HepG2 (cell line): ENCODE measurements around the gene KCNMB2. TPM values are rescaled to one million over a fixed set of nuclear protein-coding genes. Genes with fewer than 3 reads are reported as not detected.

Experiments
- ATAC-seq: fragments of 200-7000 bp; cut with Tn5 transposase; 3 replicates; pipeline ENCODE4 v1.9.1; 2020; ENCODE audit warnings: mild to moderate bottlenecking, moderate library complexity
- BruUV-seq: library from RNA; stranded (reverse); fragments of 400-500 nt; replicated peaks from 2 replicates; lab custom pipeline; 2021; lab: Mats Ljungman, UMichigan
- CTCF ChIA-PET: fragments of 300-600 bp; formaldehyde crosslinking; extraction: SDS; loops from one replicate; lab custom pipeline; 2021; ENCODE audit warnings: low total read pairs, inconsistent platforms, low intra/inter-chr PET ratio; lab: Yijun Ruan, JAX
- POLR2A ChIA-PET: fragments of 350-600 bp; sonication (Branson Sonifier 250); formaldehyde crosslinking; loops from one replicate; lab custom pipeline; 2020; ENCODE audit warnings: antibody characterized with exemption, inconsistent platforms; lab: Yijun Ruan, JAX
- DNase-seq: peaks from one replicate; pipeline ENCODE4 v3.0.0-alpha.2; 2015; ENCODE audit warnings: low spot score
- FAIRE-seq: peaks from 3 replicates; lab custom pipeline; 2011; peaks lifted over from hg19 to GRCh38; lab: Jason Lieb, UNC
- H2AFZ ChIP-seq: one replicate; pipeline ENCODE4 v1.6.1; 2011; ENCODE audit warnings: low read length, inconsistent platforms
- H3K27ac ChIP-seq: fragments of 300-600 bp; 3 replicates; pipeline ENCODE4 v1.8.0; 2011; ENCODE audit warnings: mixed run types, mild to moderate bottlenecking, mixed read lengths, low read length, inconsistent platforms; ENCODE audit not compliant: insufficient read depth; ENCODE audit errors: extremely low read length
- H3K27me3 ChIP-seq, 2 experiments: fragments of 200-600 bp in 1 of 2; 2 replicates in 1 of 2; 3 replicates in 1 of 2; pipeline versions ENCODE4 v1.6.0 to v1.8.0; 2011; ENCODE audit warnings: low read length in 2 of 2, mild to moderate bottlenecking in 2 of 2, moderate library complexity in 2 of 2, inconsistent platforms in 1 of 2; ENCODE audit not compliant: insufficient read depth in 2 of 2, control insufficient read depth in 1 of 2
- H3K36me3 ChIP-seq, 2 experiments: fragments of 200-600 bp in 1 of 2; replicated peaks in 1 of 2; 2 replicates in 1 of 2; 3 replicates in 1 of 2; pipeline versions ENCODE4 v1.5.1 to v1.8.0; 2011; ENCODE audit warnings: low read length in 2 of 2, inconsistent platforms in 1 of 2; ENCODE audit not compliant: insufficient read depth in 2 of 2, control insufficient read depth in 1 of 2
- H3K4me1 ChIP-seq: 2 replicates; pipeline ENCODE4 v1.5.1; 2012; ENCODE audit warnings: low read length, inconsistent platforms; ENCODE audit not compliant: insufficient read depth
- H3K4me2 ChIP-seq: 2 replicates; pipeline ENCODE4 v1.6.0; 2011; ENCODE audit warnings: low read depth, low read length, inconsistent platforms
- H3K4me3 ChIP-seq, 3 experiments: fragments of 200-600 bp in 1 of 3; sonication (generic), shearing (Covaris generic) in 1 of 3; replicated peaks in 1 of 3; 2 replicates each; pipeline ENCODE4 v1.5.1; 2011 to 2016; ENCODE audit warnings: low read length in 3 of 3, inconsistent platforms in 2 of 3, low read depth in 2 of 3, mild to moderate bottlenecking in 2 of 3, control low read depth in 1 of 3, mixed read lengths in 1 of 3; ENCODE audit not compliant: insufficient read depth in 1 of 3
- H3K79me2 ChIP-seq: one replicate; pipeline ENCODE4 v1.6.1; 2011; ENCODE audit warnings: low read length, inconsistent platforms; ENCODE audit not compliant: insufficient read depth
- H3K9ac ChIP-seq: 2 replicates; pipeline ENCODE4 v1.6.0; 2011; ENCODE audit warnings: mild to moderate bottlenecking, low read depth, low read length, inconsistent platforms; ENCODE audit not compliant: insufficient read depth
- H3K9me3 ChIP-seq: 2 replicates; pipeline ENCODE4 v1.5.1; 2012; ENCODE audit warnings: mild to moderate bottlenecking, low read length
- H4K20me1 ChIP-seq: 2 replicates; pipeline ENCODE4 v1.6.0; 2011; ENCODE audit warnings: inconsistent platforms, mild to moderate bottlenecking, low read length, moderate library complexity; ENCODE audit not compliant: insufficient read depth
- ARNT2 ChIP-seq: sonication (generic); formaldehyde crosslinking; IDR thresholded peaks from 2 replicates; pipeline ENCODE4 v1.8.0; 2022; ENCODE audit warnings: mild to moderate bottlenecking, low read depth, missing genetic modification reagents, moderate library complexity
- CREB1 ChIP-seq, 2 experiments: fragments of 450-650 bp in 1 of 2; IDR thresholded peaks; 2 replicates each; pipeline ENCODE4 v1.6.1; 2016 to 2017; ENCODE audit warnings: control low read depth in 1 of 2, mild to moderate bottlenecking in 1 of 2, missing compliant biosample characterization in 1 of 2, missing genetic modification characterization in 1 of 2
- ELF1 ChIP-seq: sonication (generic); formaldehyde crosslinking; IDR thresholded peaks from 2 replicates; pipeline ENCODE4 v1.4.0; 2020; ENCODE audit warnings: missing genetic modification reagents
- HCFC1 ChIP-seq: fragments of 150-350 bp; IDR thresholded peaks from 2 replicates; pipeline ENCODE4 v1.6.1; 2014; ENCODE audit warnings: low read depth, low read length
- MBNL3 ChIP-seq: fragments of 250-450 bp; sonication (Bioruptor Pico); conservative IDR thresholded peaks from 2 replicates; pipeline ENCODE4 v1.8.0; 2022; ENCODE audit warnings: mild to moderate bottlenecking, inconsistent platforms
- MTA1 ChIP-seq: sonication (generic); formaldehyde crosslinking; IDR thresholded peaks from 2 replicates; pipeline ENCODE4 v1.4.0; 2020; ENCODE audit warnings: missing genetic modification reagents, mild to moderate bottlenecking, borderline replicate concordance
- NFYC ChIP-seq: IDR thresholded peaks from 2 replicates; pipeline ENCODE4 v1.6.1; 2016; ENCODE audit warnings: missing genetic modification reagents, missing compliant biosample characterization
- RCOR2 ChIP-seq: IDR thresholded peaks from 2 replicates; pipeline ENCODE4 v1.6.1; 2016; ENCODE audit warnings: missing biosample characterization, missing genetic modification reagents
- SMAD3 ChIP-seq: sonication (generic); formaldehyde crosslinking; IDR thresholded peaks from 2 replicates; pipeline ENCODE4 v1.4.0; 2020; ENCODE audit warnings: missing genetic modification reagents
- TAF15 ChIP-seq: fragments of 200-400 bp; formaldehyde crosslinking; IDR thresholded peaks from one replicate; pipeline ENCODE4 v1.6.1; 2018; ENCODE audit warnings: mild to moderate bottlenecking, low read depth, low read length; ENCODE audit not compliant: poor library complexity, severe bottlenecking
- ZBTB38 ChIP-seq: sonication (generic); formaldehyde crosslinking; IDR thresholded peaks from 2 replicates; pipeline ENCODE4 v1.5.1; 2020; ENCODE audit warnings: mild to moderate bottlenecking, missing genetic modification reagents
- ZKSCAN8 ChIP-seq: IDR thresholded peaks from 2 replicates; pipeline ENCODE4 v1.6.1; 2016; ENCODE audit warnings: borderline replicate concordance, missing genetic modification reagents, missing compliant biosample characterization
- ZNF124 ChIP-seq: sonication (generic); formaldehyde crosslinking; IDR thresholded peaks from 2 replicates; pipeline ENCODE4 v1.4.0; 2020; ENCODE audit warnings: missing genetic modification reagents
- ZNF558 ChIP-seq: sonication (generic); formaldehyde crosslinking; IDR thresholded peaks from 2 replicates; pipeline ENCODE4 v1.9.0; 2022; ENCODE audit warnings: mild to moderate bottlenecking, missing genetic modification reagents, borderline replicate concordance
- ZNF792 ChIP-seq: IDR thresholded peaks from 2 replicates; pipeline ENCODE4 v1.6.1; 2016
- ZSCAN12 ChIP-seq: sonication (generic); formaldehyde crosslinking; IDR thresholded peaks from 2 replicates; pipeline ENCODE4 v1.9.0; 2021; ENCODE audit warnings: mild to moderate bottlenecking, missing genetic modification reagents
- WGBS: methylation state at CpG from one replicate; pipeline ENCODE4 v1.1.6; 2017; ENCODE audit warnings: low lambda C conversion rate; 5-methylcytosine and 5-hydroxymethylcytosine counted together
- in situ Hi-C: cut with HindIII; loops from 2 replicates; pipeline ENCODE4 v1.10.0; 2017; ENCODE audit warnings: low pct_unique_long_range_greater_than_20kb; ENCODE audit not compliant: extremely low pct_ligation_motif_present
- intact Hi-C: fragments of 100-400 bp; cut with micrococcal nuclease; formaldehyde crosslinking; loops from one replicate; pipeline ENCODE4 v1.10.0; 2022; ENCODE audit not compliant: unreplicated experiment
- polyA plus RNA-seq, 8 experiments: library from polyadenylated mRNA; depleted of rRNA in 3 of 8; stranded (reverse) in 7 of 8; unstranded in 1 of 8; fragments of >200 nt; fragmentation: Illumina TruSeq in 4 of 8; extraction: Trizol in 4 of 8; gene quantifications; 2 replicates each; pipeline versions ENCODE4 v1.2.1 to v1.2.3, GENCODE V29; 2011 to 2016; ENCODE audit warnings: low read depth in 4 of 8, missing spikeins in 1 of 8, mixed read lengths in 1 of 8; ENCODE audit not compliant: insufficient read depth in 1 of 8
- total RNA-seq, 5 experiments: library from RNA; depleted of rRNA; stranded (reverse); fragments of >200 nt; fragmentation: Illumina TruSeq; extraction: Trizol; gene quantifications; 2 replicates each; pipeline ENCODE4 v1.2.3, GENCODE V29; 2016; ENCODE audit warnings: low read depth in 1 of 5
- TF ChIP-seq, protein P1 (sequence below): sonication (generic); formaldehyde crosslinking; IDR thresholded peaks from 2 replicates; pipeline ENCODE4 v1.9.0; 2021; ENCODE audit warnings: missing genetic modification reagents, mild to moderate bottlenecking, borderline replicate concordance

KCNMB2 gene
- total and polyA plus RNA-seq, 2 of the 13 experiments (the other 11 are each of a cell fraction or from before 2014, with no cell fraction given), result not detected

DNA sequence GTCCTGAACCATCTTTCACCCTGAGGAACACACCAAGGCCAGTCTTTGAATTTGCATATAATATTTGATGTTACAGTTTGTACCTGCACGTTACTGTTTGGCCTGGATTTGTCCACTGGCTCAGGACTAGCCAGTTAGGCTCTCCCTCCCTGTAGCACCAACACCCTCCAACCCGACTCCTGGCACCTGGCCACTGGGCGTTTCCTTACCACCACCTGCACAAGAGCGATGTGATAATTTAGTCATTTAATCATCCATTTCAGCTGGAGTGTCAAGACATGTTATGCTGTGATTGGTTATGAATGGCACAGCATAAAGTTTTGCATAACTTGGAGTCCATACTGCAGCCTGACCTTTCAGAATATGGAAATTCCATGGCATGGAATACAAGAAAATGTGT lies 242.4 kb downstream of the KCNMB2 start:
- Histone ChIP-seq H3K4me2 (no peak overlapping the region), H3K4me1 (no peaks in the 10 kb centered on the region), H3K4me3 (no peak overlapping the region)
- intact Hi-C loops, result no loop called here
- TF ChIP-seq ZNF558 (CRISPR knock-in tag) (no peak), NFYC (CRISPR knock-in tag) (no peak), ZSCAN12 (CRISPR knock-in tag) (no peak), ZNF124 (no peak), SMAD3 (no peak), TAF15 (no peak), HCFC1 (no peak), MTA1 (CRISPR knock-in tag) (no peak), RCOR2 (CRISPR knock-in tag) (no peak), ZKSCAN8 (CRISPR knock-in tag) (no peak), MBNL3 (CRISPR knock-in tag) (no peak), ELF1 (no peak), ZBTB38 (CRISPR knock-in tag) (no peak), ZNF792 (CRISPR knock-in tag) (no peak), CREB1 (IDR thresholded peaks at IDR 0.05) (no peak), CREB1 (CRISPR knock-in tag; IDR thresholded peaks at IDR 0.05) (no peak), ARNT2 (no peak)
- TF ChIP-seq, protein P1, sequence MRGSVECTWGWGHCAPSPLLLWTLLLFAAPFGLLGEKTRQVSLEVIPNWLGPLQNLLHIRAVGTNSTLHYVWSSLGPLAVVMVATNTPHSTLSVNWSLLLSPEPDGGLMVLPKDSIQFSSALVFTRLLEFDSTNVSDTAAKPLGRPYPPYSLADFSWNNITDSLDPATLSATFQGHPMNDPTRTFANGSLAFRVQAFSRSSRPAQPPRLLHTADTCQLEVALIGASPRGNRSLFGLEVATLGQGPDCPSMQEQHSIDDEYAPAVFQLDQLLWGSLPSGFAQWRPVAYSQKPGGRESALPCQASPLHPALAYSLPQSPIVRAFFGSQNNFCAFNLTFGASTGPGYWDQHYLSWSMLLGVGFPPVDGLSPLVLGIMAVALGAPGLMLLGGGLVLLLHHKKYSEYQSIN (CRISPR knock-in tag), result no peak
- TF ChIP-seq, all 625 proteins: peak for 0
- POLR2A ChIA-PET, result no interaction called here
- BruUV-seq, result no TSS peak
- H3K27ac ChIP-seq, result no peak overlapping the region
- no peak overlapping the region for H2AFZ ChIP-seq
- FAIRE-seq, result no peak
- no peaks in the 10 kb centered on the region for H3K36me3 ChIP-seq
- no peaks in the 10 kb centered on the region for H3K79me2 ChIP-seq
- WGBS, result 14% methylated on average over 4 of the region's 4 CpGs
- CTCF ChIA-PET, result no interaction called here
- no peaks in the 10 kb centered on the region for H4K20me1 ChIP-seq
- no peaks in the 10 kb centered on the region for H3K9me3 ChIP-seq
- no peak for DNase-seq
- no peak for ATAC-seq
- in situ Hi-C loops, result no loop called here
- H3K27me3 ChIP-seq, result no peaks in the 10 kb centered on the region
- no peak overlapping the region for H3K9ac ChIP-seq
